Calu3 (cell line): Measurements from ENCODE around the gene KRT7. TPM values are rescaled to one million over a fixed set of nuclear protein-coding genes. Genes with fewer than 3 reads are reported as not detected.

Experiments used
- BruUV-seq: library from RNA; stranded (reverse); fragments of 400-500 nt; replicated peaks from 2 replicates; lab custom pipeline; 2021; lab: Mats Ljungman, UMichigan
- CTCF ChIA-PET: fragments of 300-600 bp; sonication (Branson Sonifier 250); formaldehyde crosslinking; loops from one replicate; lab custom pipeline; 2022; ENCODE audit warnings: antibody characterized with exemption; lab: Charles Lee
- DNase-seq: peaks from one replicate; pipeline ENCODE4 v3.0.0; 2022
- H3K27ac Mint-ChIP-seq: one replicate; pipeline ENCODE4 v1.8.0; 2022; ENCODE audit warnings: mixed read lengths; ENCODE audit not compliant: unreplicated experiment
- H3K27me3 Mint-ChIP-seq: one replicate; pipeline ENCODE4 v1.8.0; 2022; ENCODE audit warnings: mixed read lengths; ENCODE audit not compliant: unreplicated experiment
- H3K36me3 Mint-ChIP-seq: one replicate; pipeline ENCODE4 v1.8.0; 2022; ENCODE audit warnings: mild to moderate bottlenecking, moderate library complexity, mixed read lengths; ENCODE audit not compliant: insufficient read depth, unreplicated experiment
- H3K4me1 Mint-ChIP-seq: one replicate; pipeline ENCODE4 v1.8.0; 2022; ENCODE audit warnings: mild to moderate bottlenecking, low read depth, mixed read lengths; ENCODE audit not compliant: unreplicated experiment
- H3K4me3 Mint-ChIP-seq: one replicate; pipeline ENCODE4 v1.8.0; 2022; ENCODE audit warnings: mild to moderate bottlenecking, low read depth, moderate library complexity, mixed read lengths; ENCODE audit not compliant: unreplicated experiment
- H3K9me3 Mint-ChIP-seq: one replicate; pipeline ENCODE4 v1.8.0; 2022; ENCODE audit warnings: low read depth, mixed read lengths; ENCODE audit not compliant: unreplicated experiment
- intact Hi-C: fragments of 100-400 bp; cut with micrococcal nuclease; formaldehyde crosslinking; loops from one replicate; pipeline ENCODE4 v1.10.0; 2022; ENCODE audit not compliant: unreplicated experiment
- total RNA-seq: library from RNA; stranded (reverse); gene quantifications from 2 replicates; pipeline ENCODE4 v1.2.3, GENCODE V29; 2022
- TF ChIP-seq, protein P1 (sequence below): fragments of 200-600 bp; IDR thresholded peaks from one replicate; pipeline ENCODE4 v1.8.0; 2022; ENCODE audit warnings: antibody characterized with exemption; ENCODE audit not compliant: unreplicated experiment

The KRT7 gene
- total RNA-seq, 1 experiment from 2014 or later: 2,828 TPM

GRCh38 chr12:52258335-52258901, 25.4 kb downstream of the KRT7 start:
- no peaks in the 10 kb centered on the region for H3K9me3 Mint-ChIP-seq
- no TSS peak for BruUV-seq
- H3K27ac Mint-ChIP-seq: no peak overlapping the region
- CTCF ChIA-PET: no interaction called here
- H3K4me1 Mint-ChIP-seq: peaks cover 33% of the 10 kb centered on the region
- H3K4me3 Mint-ChIP-seq: no peak overlapping the region
- peaks cover 12% of the 10 kb centered on the region for H3K27me3 Mint-ChIP-seq
- H3K36me3 Mint-ChIP-seq: peaks cover 58% of the 10 kb centered on the region
- intact Hi-C loops: no loop called here
- no peak for DNase-seq
- TF ChIP-seq, protein P1, sequence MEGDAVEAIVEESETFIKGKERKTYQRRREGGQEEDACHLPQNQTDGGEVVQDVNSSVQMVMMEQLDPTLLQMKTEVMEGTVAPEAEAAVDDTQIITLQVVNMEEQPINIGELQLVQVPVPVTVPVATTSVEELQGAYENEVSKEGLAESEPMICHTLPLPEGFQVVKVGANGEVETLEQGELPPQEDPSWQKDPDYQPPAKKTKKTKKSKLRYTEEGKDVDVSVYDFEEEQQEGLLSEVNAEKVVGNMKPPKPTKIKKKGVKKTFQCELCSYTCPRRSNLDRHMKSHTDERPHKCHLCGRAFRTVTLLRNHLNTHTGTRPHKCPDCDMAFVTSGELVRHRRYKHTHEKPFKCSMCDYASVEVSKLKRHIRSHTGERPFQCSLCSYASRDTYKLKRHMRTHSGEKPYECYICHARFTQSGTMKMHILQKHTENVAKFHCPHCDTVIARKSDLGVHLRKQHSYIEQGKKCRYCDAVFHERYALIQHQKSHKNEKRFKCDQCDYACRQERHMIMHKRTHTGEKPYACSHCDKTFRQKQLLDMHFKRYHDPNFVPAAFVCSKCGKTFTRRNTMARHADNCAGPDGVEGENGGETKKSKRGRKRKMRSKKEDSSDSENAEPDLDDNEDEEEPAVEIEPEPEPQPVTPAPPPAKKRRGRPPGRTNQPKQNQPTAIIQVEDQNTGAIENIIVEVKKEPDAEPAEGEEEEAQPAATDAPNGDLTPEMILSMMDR: no peak

- H3K9me3 Mint-ChIP-seq: no peaks in the 10 kb centered on the region
- TF ChIP-seq, protein P1: no peak
- peaks cover 44% of the 10 kb centered on the region for H3K36me3 Mint-ChIP-seq
- no TSS peak for BruUV-seq
- H3K4me1 Mint-ChIP-seq: peaks cover 33% of the 10 kb centered on the region
- no peak overlapping the region for H3K27ac Mint-ChIP-seq
- no peak overlapping the region for H3K4me3 Mint-ChIP-seq
- CTCF ChIA-PET: no interaction called here
- H3K27me3 Mint-ChIP-seq: peaks cover 12% of the 10 kb centered on the region
- intact Hi-C loops: no loop called here
- DNase-seq: no peak
Measured at GRCh38 chr12:52259657-52260243, 26.7 kb downstream of the KRT7 start.

- CTCF ChIA-PET: no interaction called here
- intact Hi-C loops: no loop called here
- no peak overlapping the region for H3K4me3 Mint-ChIP-seq
- TF ChIP-seq, protein P1: no peak
- no peaks in the 10 kb centered on the region for H3K9me3 Mint-ChIP-seq
- no peak overlapping the region for H3K27ac Mint-ChIP-seq
- H3K27me3 Mint-ChIP-seq: peaks cover 11% of the 10 kb centered on the region
- H3K4me1 Mint-ChIP-seq: peaks cover 33% of the 10 kb centered on the region
- peaks cover 36% of the 10 kb centered on the region for H3K36me3 Mint-ChIP-seq
- no peak for DNase-seq
- no TSS peak for BruUV-seq
Measured at GRCh38 chr12:52260361-52261207, 27.5 kb downstream of the KRT7 start.

DNA sequence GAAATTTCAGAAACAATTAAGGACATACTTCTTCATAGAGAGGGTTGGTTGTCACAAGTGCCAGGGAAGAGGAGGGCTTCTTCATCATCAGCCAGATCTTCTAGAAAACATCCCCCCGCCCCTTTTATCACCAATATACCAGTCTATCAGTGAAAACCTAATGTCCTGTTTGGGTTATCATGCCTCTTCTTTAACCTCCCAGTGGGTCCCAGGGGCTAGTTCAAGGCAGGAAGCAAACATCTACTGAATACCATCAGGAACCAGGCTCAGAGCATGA, 28.1 kb downstream of the KRT7 start:
- Mint-ChIP-seq H3K9me3 (no peaks in the 10 kb centered on the region), H3K4me1 (peaks cover 27% of the 10 kb centered on the region), H3K4me3 (no peak overlapping the region), H3K27me3 (peaks cover 6% of the 10 kb centered on the region), H3K36me3 (peaks cover 31% of the 10 kb centered on the region), H3K27ac (peak overlapping the region; percentile 22)
- intact Hi-C loops: no loop called here
- CTCF ChIA-PET: no interaction called here
- BruUV-seq: no TSS peak
- TF ChIP-seq, protein P1: no peak
- no peak for DNase-seq
